Amygdala (tissue), 56 donors: Measurements from ENCODE around the gene HES5.
"Not testable (repeated sequence)": the region's sequence is repeated elsewhere in the genome, so short reads cannot be mapped to it uniquely, and the experiment has no call there.

Source experiments
- DNase-seq, 56 donors: peaks; one replicate each; lab custom pipeline; 2025; lab: John Stamatoyannopoulos, UW

The HES5 gene

DNA sequence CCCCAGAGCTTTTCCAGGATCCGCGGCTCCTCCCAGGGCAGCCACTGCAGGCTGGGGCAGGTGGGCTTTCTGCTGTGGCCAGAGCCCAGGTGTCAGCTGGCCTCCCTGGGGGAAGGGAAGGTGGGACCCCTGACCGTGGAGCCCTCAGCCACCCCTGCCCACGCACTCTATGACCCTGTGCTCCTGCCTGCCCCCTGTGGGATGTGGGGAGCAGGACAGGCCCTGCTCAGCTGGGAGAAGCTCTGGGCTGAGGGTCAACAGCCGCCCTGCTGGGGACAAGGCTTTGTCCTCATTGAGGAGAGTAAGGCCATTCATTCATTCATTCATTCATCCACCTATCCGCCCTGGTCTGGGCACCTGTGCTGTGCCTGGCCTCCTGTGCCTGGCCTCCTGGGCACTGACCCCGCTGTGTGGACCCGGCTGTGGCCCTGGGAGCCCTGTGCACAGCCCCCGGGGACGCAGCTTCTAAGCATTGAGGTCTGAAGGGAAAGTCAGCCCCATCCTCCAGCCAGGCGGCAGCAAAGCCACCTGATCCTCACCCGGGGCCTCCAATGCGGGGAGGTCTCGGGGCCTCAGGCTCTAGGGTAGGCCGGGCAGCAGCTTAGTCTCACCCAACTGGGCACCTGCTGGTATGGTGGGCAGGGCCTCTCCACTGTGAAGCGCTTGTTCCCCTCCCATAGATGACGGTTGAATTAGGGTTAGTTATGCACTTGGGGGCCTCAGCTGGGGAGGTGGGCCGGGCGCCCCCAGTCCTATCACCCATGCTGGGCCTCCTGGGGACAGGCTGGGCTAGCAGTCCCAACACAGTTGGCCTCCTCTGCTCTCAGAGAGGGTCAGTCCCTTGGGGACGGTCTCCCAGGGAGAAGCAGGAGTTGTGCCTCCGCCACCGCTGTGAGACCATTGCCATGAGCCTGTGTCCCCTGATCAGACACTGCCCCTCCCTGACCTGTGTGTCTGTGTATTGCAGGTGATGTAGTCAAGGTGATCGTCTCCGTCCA, 32.1 kb upstream of the HES5 start:
- DNase-seq: no peak

DNA sequence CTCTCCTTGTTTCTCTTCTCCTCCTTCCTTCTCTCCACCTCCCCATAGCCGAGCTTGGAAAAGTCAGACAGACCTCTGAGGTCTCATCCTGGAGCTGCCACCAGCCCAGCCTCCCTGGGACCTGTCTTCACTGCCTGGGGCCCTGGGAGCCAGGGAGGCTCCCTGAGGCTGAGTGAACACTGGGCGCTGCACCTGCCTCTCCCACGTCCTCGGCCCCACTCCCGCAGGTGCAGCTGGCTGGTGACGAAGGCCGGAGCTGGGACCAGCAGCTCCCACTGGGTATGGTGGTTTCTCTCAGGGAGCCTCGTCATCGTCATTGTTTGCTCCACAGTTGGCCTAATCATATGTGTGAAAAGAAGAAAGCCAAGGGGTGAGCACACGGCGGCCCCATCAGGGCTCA, 31.4 kb upstream of the HES5 start:
- no peak for DNase-seq

DNA sequence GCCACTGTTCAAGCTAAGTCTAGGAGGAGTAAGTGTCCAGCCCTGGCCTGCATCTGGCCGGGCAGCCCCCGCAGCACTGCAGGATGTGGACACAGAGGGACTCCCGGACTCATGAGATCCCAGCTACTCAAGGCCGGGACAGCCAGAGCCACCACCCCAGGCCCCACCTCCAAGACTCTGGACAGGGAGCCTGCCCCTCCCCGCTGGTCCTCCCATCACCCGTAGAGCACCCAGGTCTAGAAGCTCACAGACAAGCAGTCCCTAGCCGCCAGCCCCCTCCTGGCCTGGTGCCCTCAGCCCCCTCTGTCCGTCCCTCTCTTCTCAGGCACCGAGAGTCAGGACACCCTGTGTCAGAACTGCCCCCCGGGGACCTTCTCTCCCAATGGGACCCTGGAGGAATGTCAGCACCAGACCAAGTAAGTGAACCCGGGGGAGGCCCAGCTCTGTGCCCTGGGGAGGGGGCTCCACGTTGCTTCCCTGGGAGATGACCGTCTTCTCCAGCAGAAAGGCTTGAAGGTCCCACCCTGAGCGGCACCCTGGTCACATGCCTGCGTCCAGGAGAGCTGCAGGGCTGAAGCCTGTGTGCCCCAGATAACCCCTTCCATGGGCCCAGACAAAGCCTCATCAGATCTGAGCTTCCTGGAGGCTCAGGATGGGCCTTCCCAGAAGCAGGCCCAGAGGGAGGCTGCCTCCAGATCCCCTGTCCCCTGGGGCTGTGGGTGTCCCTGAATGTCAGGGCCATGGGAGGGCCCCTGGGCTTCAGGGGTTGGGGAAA, 30.4 kb upstream of the HES5 start:
- DNase-seq: no peak

DNA sequence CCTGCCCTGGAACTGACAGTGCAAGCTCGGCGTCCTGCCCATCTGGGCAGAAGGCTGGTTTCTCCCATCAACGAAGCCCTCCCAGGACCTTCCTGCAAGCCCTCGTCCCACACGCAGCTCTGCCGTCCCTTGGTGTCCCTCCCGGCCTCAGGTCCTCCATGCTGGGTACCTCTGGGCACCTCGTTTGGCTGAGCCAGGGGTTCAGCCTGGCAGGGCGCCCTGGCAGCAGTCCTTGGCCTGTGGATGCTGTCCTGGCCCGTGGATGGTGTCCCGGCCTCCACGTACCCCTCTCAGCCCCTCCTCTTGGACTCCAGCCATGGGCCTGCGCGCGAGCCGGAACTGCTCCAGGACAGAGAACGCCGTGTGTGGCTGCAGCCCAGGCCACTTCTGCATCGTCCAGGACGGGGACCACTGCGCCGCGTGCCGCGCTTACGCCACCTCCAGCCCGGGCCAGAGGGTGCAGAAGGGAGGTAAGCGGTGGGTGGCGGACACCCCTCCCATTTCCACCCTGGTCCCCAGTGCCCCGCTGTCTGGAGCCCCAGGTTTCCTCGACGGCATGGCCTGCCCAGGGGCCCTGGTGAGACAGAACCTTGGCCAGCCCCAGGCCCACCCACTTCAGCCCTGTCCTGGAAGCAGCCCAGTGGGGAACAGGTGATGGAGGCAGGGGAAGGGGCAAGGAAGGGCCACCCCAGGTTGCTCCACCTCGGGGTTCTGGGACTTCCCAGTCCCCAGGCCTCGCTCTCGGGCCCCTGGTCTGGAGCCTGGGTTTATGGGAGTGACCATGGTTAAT, 29.6 kb upstream of the HES5 start:
- no peak for DNase-seq

DNA sequence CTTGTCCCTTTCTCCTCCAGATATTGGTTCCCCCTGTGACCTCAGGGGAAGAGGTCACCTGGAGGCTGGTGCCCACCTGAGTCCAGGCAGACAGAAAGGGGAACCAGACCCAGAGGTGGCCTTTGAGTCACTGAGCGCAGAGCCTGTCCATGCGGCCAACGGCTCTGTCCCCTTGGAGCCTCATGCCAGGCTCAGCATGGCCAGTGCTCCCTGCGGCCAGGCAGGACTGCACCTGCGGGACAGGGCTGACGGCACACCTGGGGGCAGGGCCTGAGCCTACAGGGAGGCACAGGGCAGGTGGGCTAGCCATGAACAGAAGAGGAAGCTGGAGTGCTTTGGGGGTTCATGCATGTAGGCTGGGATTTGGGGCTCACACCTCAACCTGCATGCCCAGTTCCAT, 28.8 kb upstream of the HES5 start:
- DNase-seq: no peak

DNA sequence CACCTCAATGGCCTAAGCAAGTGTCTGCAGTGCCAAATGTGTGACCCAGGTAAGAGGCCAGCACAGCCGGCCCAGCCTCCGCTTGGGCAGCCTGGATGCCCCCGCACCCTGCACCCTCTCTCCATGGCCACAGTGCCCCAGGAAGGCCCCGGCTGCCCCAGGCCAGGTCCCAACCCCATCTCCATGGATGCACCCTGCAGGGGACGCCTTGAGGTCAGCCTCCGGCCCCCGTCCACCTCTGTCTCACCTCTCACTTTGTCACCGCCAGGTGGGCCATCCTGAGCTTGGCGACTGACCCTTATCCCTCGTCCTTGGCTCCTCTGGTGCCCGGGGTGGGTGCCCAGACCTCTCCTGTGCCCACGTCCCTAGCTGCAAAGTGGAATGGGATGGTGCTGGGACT, 28.4 kb upstream of the HES5 start:
- DNase-seq: no peak

DNA sequence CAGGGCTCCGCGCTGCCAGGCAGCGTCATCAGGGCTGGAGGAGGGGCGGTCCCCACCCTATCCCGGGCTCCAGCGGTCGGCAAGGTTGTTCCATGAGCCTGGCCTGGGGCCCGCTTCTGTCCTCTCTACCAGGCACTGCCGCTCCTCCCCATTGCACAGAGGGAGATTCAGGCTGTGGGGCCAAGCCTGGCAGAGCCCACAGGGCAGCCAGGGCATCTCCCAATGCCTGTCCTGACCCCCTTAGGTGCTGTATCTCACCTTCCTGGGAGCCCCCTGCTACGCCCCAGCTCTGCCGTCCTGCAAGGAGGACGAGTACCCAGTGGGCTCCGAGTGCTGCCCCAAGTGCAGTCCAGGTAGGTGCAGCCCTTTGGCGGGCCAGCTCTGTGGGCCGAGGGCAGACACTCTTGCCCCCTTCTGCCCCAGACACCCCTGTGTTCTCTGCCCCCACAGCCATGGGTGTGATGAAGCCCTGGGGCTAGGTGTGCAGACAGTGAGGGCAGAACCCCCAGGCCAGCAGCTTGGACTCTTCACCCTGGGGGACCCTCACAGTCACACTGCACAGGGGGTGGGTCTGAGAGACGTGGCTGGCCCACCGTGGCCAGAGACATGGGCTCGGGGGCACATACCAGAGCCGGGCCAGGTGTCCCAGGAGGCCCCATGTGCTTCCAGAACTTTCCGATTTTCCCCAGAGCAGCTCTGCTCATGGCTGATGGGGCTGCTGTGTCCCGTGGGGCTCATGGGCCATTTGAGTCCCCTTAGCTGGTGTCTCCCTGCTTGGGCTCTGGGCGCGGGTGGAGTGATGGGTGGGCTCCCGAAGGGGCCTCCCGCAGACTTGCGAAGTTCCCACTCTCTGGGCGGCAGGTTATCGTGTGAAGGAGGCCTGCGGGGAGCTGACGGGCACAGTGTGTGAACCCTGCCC, 27.7 kb upstream of the HES5 start:
- DNase-seq: no peak

DNA sequence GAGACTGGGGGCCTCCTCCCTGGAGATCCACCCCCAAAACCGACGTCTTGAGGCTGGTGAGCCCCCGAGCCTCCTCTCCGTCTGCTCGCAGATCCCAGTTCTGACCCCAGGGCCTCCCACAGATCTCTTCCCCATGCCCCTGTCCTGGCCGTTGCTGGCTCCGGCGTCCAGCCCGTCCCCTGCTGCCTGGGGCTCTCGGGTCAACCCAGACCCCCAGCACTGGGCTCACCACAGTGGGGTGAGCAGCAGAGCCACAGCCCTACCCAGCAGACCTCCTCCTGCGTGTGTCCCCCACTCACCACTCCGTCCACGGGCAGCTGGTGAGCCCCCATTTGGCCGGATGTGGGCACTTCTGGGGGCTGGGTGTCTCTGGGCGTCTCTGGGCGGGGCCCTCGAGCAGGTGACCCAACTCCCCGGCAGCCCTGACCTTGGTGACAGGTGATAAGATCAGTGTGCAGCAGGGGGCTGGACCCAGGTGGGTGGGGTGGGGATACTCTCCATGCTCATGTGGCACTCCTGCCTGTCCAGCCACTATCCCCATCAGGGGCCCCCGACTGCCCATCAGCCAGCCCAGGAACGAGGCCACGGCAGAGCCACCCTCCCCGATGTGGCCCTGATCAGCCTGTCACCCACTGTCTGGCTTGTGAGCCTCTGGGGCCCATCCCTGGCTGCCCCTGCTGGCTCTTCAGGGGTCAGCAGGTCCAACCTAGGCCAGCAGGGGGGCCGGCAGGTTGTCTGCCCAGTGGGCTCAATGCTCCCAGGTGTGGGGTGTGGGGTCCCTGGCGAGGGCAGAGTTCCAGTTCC, 26.8 kb upstream of the HES5 start:
- peak in 1 of 56 donors; percentile 19 for DNase-seq

DNA sequence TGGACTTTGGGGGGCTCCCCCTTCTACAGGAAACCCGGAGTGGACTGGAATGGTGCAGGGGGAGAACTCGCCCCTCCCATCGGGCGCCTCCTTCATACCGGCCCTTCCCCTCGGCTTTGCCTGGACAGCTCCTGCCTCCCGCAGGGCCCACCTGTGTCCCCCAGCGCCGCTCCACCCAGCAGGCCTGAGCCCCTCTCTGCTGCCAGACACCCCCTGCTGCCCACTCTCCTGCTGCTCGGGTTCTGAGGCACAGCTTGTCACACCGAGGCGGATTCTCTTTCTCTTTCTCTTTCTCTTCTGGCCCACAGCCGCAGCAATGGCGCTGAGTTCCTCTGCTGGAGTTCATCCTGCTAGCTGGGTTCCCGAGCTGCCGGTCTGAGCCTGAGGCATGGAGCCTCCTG, 26.2 kb upstream of the HES5 start, which contains the start of gene TNFRSF14:
TNFRSF14 (plus strand) TSS at position 95 of the 401 bp plus-strand sequence; CDS start at position 389, 294 bp downstream.
- DNase-seq: peak in 18 of 56 donors; percentile 14 to 58 (median 45)

DNA sequence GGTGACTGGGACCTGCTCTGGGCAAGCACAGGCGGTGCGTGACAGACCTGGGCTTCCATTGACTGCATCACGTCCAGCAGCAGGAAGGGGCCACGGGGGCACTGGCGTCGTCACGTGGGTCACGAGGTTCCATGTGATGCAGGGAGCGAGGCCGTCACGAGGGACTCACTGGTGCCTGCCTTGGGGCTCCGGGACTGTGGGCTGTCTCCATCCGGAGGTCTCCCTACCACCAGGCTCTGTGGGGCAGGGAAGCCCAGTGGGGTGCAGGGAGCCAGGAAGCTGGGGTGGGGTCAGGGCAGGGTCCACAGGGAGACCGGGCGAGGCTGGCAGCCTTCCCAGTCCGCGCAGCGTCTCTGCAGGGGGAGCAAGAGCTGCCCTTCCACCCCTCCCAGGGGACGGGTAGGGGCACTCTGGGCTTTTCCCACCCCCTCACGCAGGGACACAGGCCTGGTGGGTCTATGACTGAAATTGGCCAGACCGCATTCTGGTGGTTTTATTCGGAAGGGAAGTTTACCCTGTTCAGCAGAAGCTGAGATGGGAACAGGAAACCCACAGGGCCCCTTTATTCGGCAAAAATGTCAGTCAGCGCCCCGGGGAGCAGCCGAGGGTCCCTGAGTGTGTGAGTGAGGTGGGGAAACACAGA, 25.7 kb upstream of the HES5 start:
- peak in 17 of 56 donors; percentile 13 to 65 (median 34) for DNase-seq

DNA sequence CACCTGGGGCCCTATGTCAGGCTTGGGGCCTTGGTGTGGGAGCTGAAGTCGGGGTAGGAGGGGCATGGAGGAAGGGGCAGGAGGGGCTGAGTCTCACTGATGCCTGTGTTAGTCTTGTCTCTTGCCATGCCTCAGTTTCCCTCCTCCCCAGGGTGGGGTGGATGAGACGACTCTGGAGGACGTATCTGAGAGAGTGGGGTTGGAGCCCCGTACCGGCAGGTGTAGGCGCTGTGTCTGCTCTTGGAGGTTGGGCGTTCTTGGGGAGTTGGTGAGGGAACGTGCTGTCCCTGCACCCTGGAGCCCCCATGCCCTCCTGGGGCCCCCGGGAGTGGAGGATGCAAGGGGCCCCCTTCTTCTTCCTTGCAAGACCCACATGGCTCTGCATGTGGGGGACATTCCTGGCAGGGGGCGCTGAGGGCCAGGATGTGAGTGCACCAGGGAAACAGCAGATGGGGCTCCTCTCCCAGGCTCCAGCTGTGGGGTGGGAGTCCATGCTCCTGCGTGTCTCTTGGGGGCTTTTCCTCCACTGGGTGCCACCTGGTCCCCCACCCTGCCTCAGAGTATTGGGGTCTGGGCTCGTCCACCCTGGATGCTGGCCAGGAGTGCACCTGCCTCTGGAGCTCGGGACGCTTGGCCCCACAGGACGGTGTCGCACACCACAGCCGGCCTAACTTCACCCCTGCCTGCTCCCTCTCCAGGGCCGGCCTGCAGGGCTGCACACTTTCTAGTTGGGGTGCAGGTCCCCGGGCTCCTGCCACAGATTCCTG, 24.7 kb upstream of the HES5 start:
- peak in 5 of 56 donors; percentile 11 to 30 (median 21) for DNase-seq

DNA sequence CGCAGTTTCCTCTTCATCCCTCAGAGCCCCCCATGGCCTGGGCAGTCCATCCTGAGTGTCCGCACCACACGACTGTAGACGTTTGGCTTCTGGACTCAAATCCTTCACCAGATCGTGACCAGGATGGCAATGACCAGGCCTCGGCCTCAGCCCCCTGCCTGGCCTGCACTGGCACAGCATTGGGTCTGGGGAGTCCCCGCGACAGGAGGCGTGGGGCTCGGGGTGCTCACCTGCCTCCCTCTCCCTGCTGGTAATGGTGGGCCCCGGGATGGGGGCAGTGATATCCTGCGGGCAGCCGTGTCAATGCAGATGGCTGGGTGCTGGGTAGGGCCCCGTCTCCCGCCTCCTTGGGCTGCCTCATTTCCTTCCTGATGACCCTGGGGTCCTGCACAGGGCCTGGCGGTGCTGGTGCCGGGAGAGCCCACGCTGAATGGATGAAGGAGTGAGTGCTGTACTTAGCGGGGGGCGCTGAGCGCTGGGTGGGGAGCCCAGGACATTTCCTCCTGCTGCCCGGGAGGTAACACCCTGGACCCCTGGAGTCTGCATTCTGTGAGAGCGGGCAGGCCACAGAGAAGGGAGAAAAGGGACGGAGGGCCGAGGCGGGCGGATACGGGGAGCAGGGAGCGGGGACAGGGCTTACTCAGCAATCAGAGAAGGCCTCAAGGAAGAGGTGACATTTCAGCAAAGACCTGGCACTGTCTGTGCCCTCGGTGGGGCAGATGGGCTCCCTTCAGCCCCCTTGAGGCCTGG, 24.0 kb upstream of the HES5 start:
- DNase-seq: no peak

DNA sequence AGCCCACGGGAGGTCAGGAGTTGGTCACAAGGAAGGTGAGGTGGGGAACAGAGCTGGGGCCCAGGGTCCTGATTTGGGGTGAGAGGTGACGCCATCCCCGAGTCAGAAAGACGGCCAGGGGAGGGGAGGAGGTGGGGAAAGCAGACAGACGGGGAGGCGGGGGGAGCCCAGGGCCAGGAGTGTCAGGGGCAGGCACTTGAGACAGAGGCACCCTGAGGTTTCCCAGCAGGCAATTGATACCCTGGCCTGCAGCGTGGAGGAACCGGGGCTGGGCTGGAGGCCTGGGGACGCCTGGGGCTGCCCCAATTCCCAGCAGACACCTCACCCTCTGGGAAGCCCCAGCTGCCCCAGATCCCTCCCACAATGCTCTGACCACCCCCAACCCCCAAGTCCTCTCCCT, 23.0 kb upstream of the HES5 start:
- DNase-seq: not testable (repeated sequence)

DNA sequence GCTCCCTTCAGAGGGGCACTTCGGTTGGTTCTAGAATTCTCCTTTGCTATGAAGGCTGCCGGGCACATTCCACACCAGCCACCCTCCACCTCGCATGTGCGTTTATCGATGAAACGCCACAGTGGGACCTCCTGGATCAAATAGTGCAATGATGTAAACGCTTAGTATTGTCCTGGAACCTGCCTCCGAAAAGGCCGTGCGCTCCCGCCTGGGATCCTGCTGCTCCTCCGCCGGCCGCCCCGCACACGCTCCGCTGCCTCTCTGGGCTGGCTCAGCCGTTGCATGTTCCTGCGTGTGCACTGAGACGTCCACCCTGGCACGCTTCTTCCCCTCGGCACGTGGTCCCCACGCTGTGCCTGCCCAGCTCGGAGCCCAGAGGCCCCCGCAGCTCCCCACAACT, 22.1 kb upstream of the HES5 start:
- DNase-seq: no peak

DNA sequence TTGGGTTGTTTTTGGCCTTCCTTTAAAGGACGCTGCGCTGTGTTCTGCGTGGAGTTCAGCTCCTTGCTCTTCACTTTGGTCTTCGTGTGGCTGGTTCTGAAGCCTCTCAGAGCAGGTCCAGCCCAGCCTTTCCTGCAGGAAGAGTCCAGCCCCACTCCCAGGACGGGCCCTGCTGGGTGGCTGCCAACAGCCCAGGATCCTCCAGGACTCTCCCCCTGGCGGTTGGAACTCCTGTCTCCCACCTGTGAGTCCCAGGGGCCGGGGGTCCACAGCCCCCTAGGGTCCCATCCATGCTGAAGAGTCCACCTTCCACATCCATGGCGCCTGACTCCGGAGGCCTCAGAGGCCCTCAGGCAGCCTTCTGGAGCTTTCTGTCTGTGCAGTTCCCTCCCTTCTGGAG, 21.5 kb upstream of the HES5 start:
- DNase-seq: not testable (repeated sequence)

DNA sequence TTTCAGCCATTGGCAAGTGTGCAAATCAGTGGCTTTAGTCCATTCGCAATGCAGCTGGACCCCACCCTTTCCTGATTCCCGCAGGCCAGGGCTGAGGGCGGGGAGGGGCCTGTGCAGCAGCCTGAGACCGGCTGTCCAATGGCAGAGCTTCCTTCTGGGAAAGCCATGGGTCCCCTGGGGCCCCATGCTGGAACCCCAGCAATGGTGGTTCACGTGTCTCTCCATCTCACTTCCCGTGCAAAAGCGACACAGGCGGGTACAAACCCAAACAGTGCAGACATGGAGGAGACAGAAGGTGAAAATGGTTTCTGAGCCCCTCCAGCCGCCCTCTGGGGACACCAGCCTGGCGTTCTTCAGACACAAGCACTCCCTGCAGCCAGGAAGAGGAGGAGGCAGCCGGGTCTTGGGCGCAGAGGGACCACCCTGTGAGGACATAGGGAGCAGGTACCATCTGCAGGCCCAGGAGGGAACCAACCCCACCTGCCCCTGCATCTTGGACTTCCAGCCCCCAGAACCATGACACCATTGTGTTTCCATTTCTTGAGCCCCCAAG, 20.3 kb upstream of the HES5 start:
- DNase-seq: not testable (repeated sequence)
